Measurements from ENCODE around the gene FAM53B. TPM values are rescaled to one million over a fixed set of nuclear protein-coding genes. Genes with fewer than 3 reads are reported as not detected.

Gene FAM53B
- total RNA-seq, 1 donor from 2014 or later = 9.2 TPM

DNA sequence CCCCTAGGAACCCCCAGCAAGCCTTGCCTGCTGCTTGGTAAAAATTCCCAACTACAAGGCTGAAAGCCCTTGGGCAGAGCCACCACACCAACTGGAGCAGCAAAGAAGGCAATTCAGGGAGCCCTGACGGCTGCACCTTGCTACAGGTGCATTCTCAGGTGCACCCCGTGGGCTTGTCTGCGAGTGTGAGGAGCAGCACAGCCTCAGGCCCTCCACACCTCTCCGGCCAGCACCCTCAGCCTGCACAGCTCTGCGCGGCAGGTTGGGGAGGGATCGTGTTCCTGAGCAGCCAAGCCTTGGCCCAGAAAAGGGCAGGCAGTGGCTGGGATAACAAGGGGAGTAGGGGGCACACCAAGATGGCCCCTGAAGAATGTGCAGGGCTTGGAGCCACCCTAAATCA lies 104.1 kb downstream of the FAM53B start:
- DNase-seq (ENCODE audit: low read depth) = no peak
- H3K4me3 ChIP-seq (ENCODE audit: low read depth, low read length) = no peak overlapping the region
- TF ChIP-seq, protein P1, sequence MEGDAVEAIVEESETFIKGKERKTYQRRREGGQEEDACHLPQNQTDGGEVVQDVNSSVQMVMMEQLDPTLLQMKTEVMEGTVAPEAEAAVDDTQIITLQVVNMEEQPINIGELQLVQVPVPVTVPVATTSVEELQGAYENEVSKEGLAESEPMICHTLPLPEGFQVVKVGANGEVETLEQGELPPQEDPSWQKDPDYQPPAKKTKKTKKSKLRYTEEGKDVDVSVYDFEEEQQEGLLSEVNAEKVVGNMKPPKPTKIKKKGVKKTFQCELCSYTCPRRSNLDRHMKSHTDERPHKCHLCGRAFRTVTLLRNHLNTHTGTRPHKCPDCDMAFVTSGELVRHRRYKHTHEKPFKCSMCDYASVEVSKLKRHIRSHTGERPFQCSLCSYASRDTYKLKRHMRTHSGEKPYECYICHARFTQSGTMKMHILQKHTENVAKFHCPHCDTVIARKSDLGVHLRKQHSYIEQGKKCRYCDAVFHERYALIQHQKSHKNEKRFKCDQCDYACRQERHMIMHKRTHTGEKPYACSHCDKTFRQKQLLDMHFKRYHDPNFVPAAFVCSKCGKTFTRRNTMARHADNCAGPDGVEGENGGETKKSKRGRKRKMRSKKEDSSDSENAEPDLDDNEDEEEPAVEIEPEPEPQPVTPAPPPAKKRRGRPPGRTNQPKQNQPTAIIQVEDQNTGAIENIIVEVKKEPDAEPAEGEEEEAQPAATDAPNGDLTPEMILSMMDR (conservative IDR thresholded peaks at IDR 0.05; ENCODE audit: low read depth, low read length) = no peak

DNA sequence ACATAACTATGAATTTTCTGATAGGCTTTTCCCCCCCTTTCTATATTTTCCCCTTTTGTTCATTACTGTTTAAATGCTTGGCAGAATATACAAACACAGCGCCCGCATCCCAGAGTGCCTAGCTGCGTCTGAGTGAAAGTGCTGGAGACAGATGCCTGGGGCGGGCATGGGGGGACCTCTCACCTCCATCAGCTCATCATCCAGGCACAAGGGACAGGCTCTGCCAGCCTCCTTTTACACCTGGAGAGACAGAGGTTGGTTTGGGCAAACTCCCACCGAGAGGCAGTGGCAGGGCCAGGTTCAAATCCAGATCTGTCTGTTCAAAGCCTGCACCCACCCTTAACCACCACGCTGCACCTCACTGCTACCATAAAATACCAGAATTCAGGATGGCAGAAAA lies 104.5 kb downstream of the FAM53B start:
- no peak for DNase-seq (ENCODE audit: low read depth)
- TF ChIP-seq, protein P1 (conservative IDR thresholded peaks at IDR 0.05; ENCODE audit: low read depth, low read length) = no peak
- H3K4me3 ChIP-seq (ENCODE audit: low read depth, low read length) = no peak overlapping the region

DNA sequence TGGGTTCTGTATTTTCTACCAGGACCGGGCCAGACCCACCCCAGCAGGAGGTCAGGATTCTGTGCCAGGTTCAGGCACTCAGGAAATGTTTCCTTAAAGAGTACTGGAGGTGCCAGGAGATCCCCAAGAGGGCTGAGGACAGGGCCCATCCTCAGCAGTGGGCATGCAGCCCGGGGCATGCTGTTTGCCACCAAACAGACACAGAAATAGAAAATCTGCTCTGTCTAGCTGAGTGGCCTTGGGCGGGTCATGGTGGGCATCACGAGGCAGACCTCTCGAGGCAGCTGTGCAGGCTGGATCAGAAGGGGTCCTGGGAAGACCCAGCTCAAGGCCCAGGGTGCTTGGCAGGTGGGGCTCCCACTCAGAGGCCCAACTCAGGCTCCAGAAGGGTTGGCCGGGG lies 105.0 kb downstream of the FAM53B start:
- no peak overlapping the region for H3K4me3 ChIP-seq (ENCODE audit: low read depth, low read length)
- DNase-seq (ENCODE audit: low read depth) = no peak
- TF ChIP-seq, protein P1 (conservative IDR thresholded peaks at IDR 0.05; ENCODE audit: low read depth, low read length) = no peak

DNA sequence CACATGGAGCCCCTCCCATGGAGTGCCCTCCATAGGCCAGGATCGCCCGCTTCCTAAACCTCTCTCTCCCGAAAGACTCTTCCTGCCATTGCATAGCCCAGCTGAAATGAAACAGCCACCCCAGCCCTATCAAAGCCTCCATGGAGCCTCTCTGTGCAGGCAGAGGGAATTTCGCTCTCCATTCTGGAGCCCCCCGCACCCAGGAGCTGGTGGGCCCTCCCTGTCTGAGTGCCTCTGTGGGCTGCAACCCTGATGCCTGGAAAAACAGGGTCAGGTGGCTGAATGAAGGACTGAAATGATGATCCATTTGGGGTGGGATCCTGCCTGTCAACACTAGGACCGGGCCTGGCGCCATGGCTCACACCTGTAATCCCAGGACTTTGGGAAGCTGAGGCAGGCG lies 106.4 kb downstream of the FAM53B start:
- DNase-seq (ENCODE audit: low read depth) = no peak
- TF ChIP-seq, protein P1 (conservative IDR thresholded peaks at IDR 0.05; ENCODE audit: low read depth, low read length) = no peak
- H3K4me3 ChIP-seq (ENCODE audit: low read depth, low read length) = no peak overlapping the region

DNA sequence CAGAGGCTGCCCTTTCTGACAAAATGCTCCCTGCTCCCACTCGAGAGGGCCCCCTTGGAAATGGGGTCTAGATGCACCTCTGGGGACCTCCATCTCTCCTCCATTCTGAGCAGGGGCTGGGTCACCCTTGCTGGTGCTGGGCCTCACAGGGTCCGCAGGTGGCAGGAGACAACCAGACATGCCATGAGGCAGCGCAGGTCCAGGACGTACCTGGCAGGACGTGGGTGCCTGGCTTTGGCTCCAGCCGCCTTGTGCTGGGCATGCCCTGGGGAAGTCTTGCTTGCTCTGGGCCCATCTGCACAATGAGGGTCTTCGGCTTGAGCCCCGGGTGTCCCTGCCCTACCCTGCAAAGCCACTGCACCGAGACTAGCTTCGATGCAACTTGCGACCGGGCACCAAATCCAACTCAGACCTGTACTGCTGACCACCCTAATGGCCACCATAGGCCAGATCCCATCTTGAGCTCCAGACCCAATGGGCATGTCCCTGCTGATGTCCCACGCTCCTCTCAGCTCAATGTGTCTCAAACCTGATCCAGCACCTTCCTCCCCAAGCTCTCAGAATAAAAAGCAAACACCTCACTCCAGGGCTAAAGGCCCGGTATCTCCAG lies 107.0 kb downstream of the FAM53B start:
- TF ChIP-seq, protein P1 (conservative IDR thresholded peaks at IDR 0.05; ENCODE audit: low read depth, low read length) = no peak
- no peak for DNase-seq (ENCODE audit: low read depth)
- H3K4me3 ChIP-seq (ENCODE audit: low read depth, low read length) = no peak overlapping the region

DNA sequence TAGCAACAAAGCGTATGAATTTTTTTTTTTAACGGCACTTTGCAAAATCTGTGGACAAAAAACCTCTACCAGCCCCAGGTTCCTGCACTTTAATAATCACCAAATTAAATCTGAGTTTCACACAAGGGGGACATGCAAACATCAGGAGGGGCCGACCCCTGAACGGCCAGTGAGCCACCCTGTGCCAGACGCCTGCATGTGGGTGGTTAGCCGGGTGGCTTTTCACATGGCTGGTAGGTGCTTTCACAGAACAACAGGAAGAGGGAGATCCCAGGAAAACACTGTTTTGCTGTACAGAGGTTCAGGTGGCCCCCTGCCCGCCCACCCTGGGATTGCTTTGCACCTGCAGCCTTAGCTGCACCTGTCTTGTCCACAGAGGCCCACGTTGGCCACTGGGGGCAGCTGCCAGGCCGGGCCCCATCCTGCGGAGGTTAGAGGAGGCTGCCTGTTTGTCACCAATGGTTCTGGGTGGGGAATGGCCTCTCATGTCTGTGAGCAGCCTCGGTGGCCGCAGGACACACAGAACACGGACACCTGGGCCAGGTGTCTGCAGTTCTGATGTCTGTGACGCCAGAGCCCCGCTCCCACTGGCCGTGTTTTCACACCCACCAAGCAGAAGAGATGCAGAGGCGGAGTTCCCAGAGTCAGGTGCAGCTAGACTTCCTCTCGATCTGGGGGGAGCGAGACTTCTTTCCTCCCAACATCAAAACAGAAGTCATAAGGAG lies 107.7 kb downstream of the FAM53B start:
- no peak overlapping the region for H3K4me3 ChIP-seq (ENCODE audit: low read depth, low read length)
- DNase-seq (ENCODE audit: low read depth) = no peak

More for the DNA sequence above, 107.7 kb downstream of the FAM53B start:
- TF ChIP-seq, protein P1 (conservative IDR thresholded peaks at IDR 0.05; ENCODE audit: low read depth, low read length) = no peak
